PC-9 (cell line): ENCODE data around the gene MAP4K4.

Experiments used
- CTCF ChIP-seq: fragments of 200-600 bp; sonication (generic); conservative IDR thresholded peaks from 2 replicates; pipeline ENCODE4 v1.6.1; 2017; ENCODE audit warnings: mixed run types, antibody characterized with exemption, mild to moderate bottlenecking, moderate library complexity
- EZH2 ChIP-seq: fragments of 200-600 bp; sonication (generic); IDR thresholded peaks from 2 replicates; pipeline ENCODE4 v1.8.0; 2017; ENCODE audit warnings: antibody characterized with exemption, low read depth

GRCh38 chr2:101869527-101869926 is 172.0 kb downstream of the MAP4K4 start:
- no peak for TF ChIP-seq CTCF
- TF ChIP-seq EZH2, result no peak
